GM23248 (cell line): ENCODE results near the gene DNAJC24.

Source experiments
- EZH2 ChIP-seq: fragments of 200-600 bp; sonication (generic); IDR thresholded peaks from 2 replicates; pipeline ENCODE4 v1.6.1; 2018; ENCODE audit warnings: antibody characterized with exemption, mild to moderate bottlenecking; ENCODE audit not compliant: insufficient read depth, poor library complexity, severe bottlenecking
- EZH2phosphoT487 ChIP-seq: fragments of 200-600 bp; sonication (generic); IDR thresholded peaks from 2 replicates; pipeline ENCODE4 v1.6.1; 2018; ENCODE audit warnings: antibody characterized with exemption, moderate library complexity, mild to moderate bottlenecking, low read depth; ENCODE audit not compliant: insufficient read depth

- no peak for TF ChIP-seq EZH2
- TF ChIP-seq EZH2phosphoT487 = no peak
Observed at GRCh38 chr11:31408201-31408600, 38.5 kb downstream of the DNAJC24 start.
